Measurements from ENCODE around the gene BAHCC1.

Gene BAHCC1

GRCh38 chr17:81376946-81377714 is 18.1 kb upstream of the BAHCC1 start:
- in situ Hi-C loops (cut with MboI; ENCODE audit: low sequenced_read_pairs, unreplicated experiment): no loop called here
- no peak for DNase-seq (ENCODE audit: low spot score)
- no peak for TF ChIP-seq CTCF (IDR thresholded peaks at IDR 0.05; ENCODE audit: borderline replicate concordance, control extremely low read depth, extremely low read depth, insufficient read depth, missing control alignments)

- in situ Hi-C loops (cut with MboI; ENCODE audit: low sequenced_read_pairs, unreplicated experiment): no loop called here
- TF ChIP-seq CTCF (IDR thresholded peaks at IDR 0.05; ENCODE audit: borderline replicate concordance, control extremely low read depth, extremely low read depth, insufficient read depth, missing control alignments): no peak
- no peak for DNase-seq (ENCODE audit: low spot score)
These were observed 16.2 kb upstream of the BAHCC1 start for GRCh38 chr17:81378941-81379511.

GRCh38 chr17:81379523-81379942 is 15.7 kb upstream of the BAHCC1 start:
- in situ Hi-C loops (cut with MboI; ENCODE audit: low sequenced_read_pairs, unreplicated experiment): no loop called here
- no peak for DNase-seq (ENCODE audit: low spot score)
- TF ChIP-seq CTCF (IDR thresholded peaks at IDR 0.05; ENCODE audit: borderline replicate concordance, control extremely low read depth, extremely low read depth, insufficient read depth, missing control alignments): no peak

- no peak for DNase-seq (ENCODE audit: low spot score)
- TF ChIP-seq CTCF (IDR thresholded peaks at IDR 0.05; ENCODE audit: borderline replicate concordance, control extremely low read depth, extremely low read depth, insufficient read depth, missing control alignments): no peak
- in situ Hi-C loops (cut with MboI; ENCODE audit: low sequenced_read_pairs, unreplicated experiment): no loop called here
These were observed 15.1 kb upstream of the BAHCC1 start for GRCh38 chr17:81380131-81380530.

GRCh38 chr17:81380666-81381518 is 14.4 kb upstream of the BAHCC1 start:
- DNase-seq (ENCODE audit: low spot score): no peak
- in situ Hi-C loops (cut with MboI; ENCODE audit: low sequenced_read_pairs, unreplicated experiment): no loop called here
- TF ChIP-seq CTCF (IDR thresholded peaks at IDR 0.05; ENCODE audit: borderline replicate concordance, control extremely low read depth, extremely low read depth, insufficient read depth, missing control alignments): no peak

Measured in GM13976 (cell line).